IMR-90 (cell line): ENCODE results near the gene C12orf60. TPM values are rescaled to one million over a fixed set of nuclear protein-coding genes. Genes with fewer than 3 reads are reported as not detected.

ENCODE experiments used
- ATAC-seq: fragments of 200-7000 bp; cut with Tn5 transposase; 2 replicates; pipeline ENCODE4 v1.9.1; 2020; ENCODE audit warnings: low read depth, mild to moderate bottlenecking, moderate library complexity
- BruUV-seq: library from RNA; stranded (reverse); fragments of 400-500 nt; replicated peaks from 2 replicates; lab custom pipeline; 2021; lab: Mats Ljungman, UMichigan
- CTCF ChIA-PET: fragments of 300-600 bp; formaldehyde crosslinking; extraction: SDS; loops from one replicate; lab custom pipeline; 2021; ENCODE audit warnings: antibody characterized with exemption; lab: Yijun Ruan, JAX
- POLR2A ChIA-PET: fragments of 300-600 bp; sonication (Branson Sonifier 250); formaldehyde crosslinking; loops from one replicate; lab custom pipeline; 2022; ENCODE audit warnings: antibody characterized with exemption; ENCODE audit not compliant: unreplicated experiment; lab: Charles Lee
- DNase-seq: peaks from one replicate; pipeline ENCODE4 v3.0.0; 2013
- H2AFZ ChIP-seq: replicated peaks from 2 replicates; pipeline ENCODE3; 2013; ENCODE audit warnings: low read length, mild to moderate bottlenecking; ENCODE audit not compliant: poor library complexity
- H2AK5ac ChIP-seq: 2 replicates; pipeline ENCODE4 v1.6.1; 2013; ENCODE audit warnings: low read depth, low read length, inconsistent platforms
- H2AK9ac ChIP-seq: replicated peaks from 2 replicates; pipeline ENCODE3; 2013; ENCODE audit warnings: mild to moderate bottlenecking, low read depth, low read length, moderate library complexity; ENCODE audit not compliant: poor library complexity
- H2BK120ac ChIP-seq: 2 replicates; pipeline ENCODE4 v1.6.1; 2013; ENCODE audit warnings: low read depth, low read length, inconsistent platforms
- H2BK15ac ChIP-seq: 3 replicates; pipeline ENCODE4 v1.6.1; 2013; ENCODE audit warnings: low read depth, low read length, inconsistent platforms
- H2BK20ac ChIP-seq: 2 replicates; pipeline ENCODE4 v1.6.1; 2013; ENCODE audit warnings: low read depth, mild to moderate bottlenecking, inconsistent platforms, low read length, moderate library complexity
- H2BK5ac ChIP-seq: 2 replicates; pipeline ENCODE4 v1.6.1; 2013; ENCODE audit warnings: mild to moderate bottlenecking, low read depth, low read length, inconsistent platforms; ENCODE audit not compliant: poor library complexity, severe bottlenecking
- H3K14ac ChIP-seq: replicated peaks from 2 replicates; pipeline ENCODE4 v1.6.1; 2013; ENCODE audit warnings: low read depth, low read length, inconsistent platforms
- H3K18ac ChIP-seq: 2 replicates; pipeline ENCODE4 v1.6.1; 2013; ENCODE audit warnings: low read depth, low read length, control low read depth
- H3K23ac ChIP-seq: 2 replicates; pipeline ENCODE4 v1.6.1; 2013; ENCODE audit warnings: low read depth, low read length, inconsistent platforms
- H3K27ac ChIP-seq: 2 replicates; pipeline ENCODE4 v1.5.1; 2013; ENCODE audit warnings: mild to moderate bottlenecking, control low read depth, low read length; ENCODE audit not compliant: insufficient read depth
- H3K27me3 ChIP-seq: 2 replicates; pipeline ENCODE4 v1.6.1; 2013; ENCODE audit warnings: low read length; ENCODE audit not compliant: control insufficient read depth, insufficient read depth
- H3K36me3 ChIP-seq: 2 replicates; pipeline ENCODE4 v1.6.1; 2013; ENCODE audit warnings: low read length, mixed read lengths; ENCODE audit not compliant: control insufficient read depth, insufficient read depth
- H3K4ac ChIP-seq: 2 replicates; pipeline ENCODE4 v1.6.1; 2013; ENCODE audit warnings: low read depth, low read length, inconsistent platforms
- H3K4me1 ChIP-seq: 2 replicates; pipeline ENCODE4 v1.6.1; 2013; ENCODE audit warnings: low read length, mixed read lengths; ENCODE audit not compliant: control insufficient read depth, insufficient read depth
- H3K4me2 ChIP-seq: 2 replicates; pipeline ENCODE4 v1.6.1; 2013; ENCODE audit warnings: low read depth, mild to moderate bottlenecking, control low read depth, low read length, moderate library complexity
- H3K4me3 ChIP-seq: 2 replicates; pipeline ENCODE4 v1.5.1; 2013; ENCODE audit warnings: low read depth, mild to moderate bottlenecking, control low read depth, low read length, moderate library complexity; ENCODE audit not compliant: insufficient read depth
- H3K56ac ChIP-seq: 2 replicates; pipeline ENCODE4 v1.6.1; 2013; ENCODE audit warnings: low read length, inconsistent platforms; ENCODE audit not compliant: insufficient read depth; ENCODE audit errors: extremely low read depth
- H3K79me1 ChIP-seq, 2 experiments: 2 replicates each; pipeline ENCODE4 v1.6.1; 2013; ENCODE audit warnings: low read length in 2 of 2, inconsistent platforms in 1 of 2, low read depth in 1 of 2
- H3K9ac ChIP-seq: 2 replicates; pipeline ENCODE4 v1.6.1; 2013; ENCODE audit warnings: low read depth, low read length, control low read depth
- H3K9me1 ChIP-seq: 2 replicates; pipeline ENCODE4 v1.6.1; 2013; ENCODE audit warnings: low read length, inconsistent platforms; ENCODE audit not compliant: insufficient read depth
- H3K9me3 ChIP-seq: 2 replicates; pipeline ENCODE4 v1.6.1; 2013; ENCODE audit warnings: low read length; ENCODE audit not compliant: control insufficient read depth, insufficient read depth
- H4K20me1 ChIP-seq: 2 replicates; pipeline ENCODE4 v1.6.1; 2013; ENCODE audit warnings: low read length, inconsistent platforms; ENCODE audit not compliant: insufficient read depth
- H4K5ac ChIP-seq: 2 replicates; pipeline ENCODE4 v1.6.1; 2013; ENCODE audit warnings: mild to moderate bottlenecking, low read depth, low read length, control low read depth
- H4K8ac ChIP-seq, 2 experiments: 2 replicates each; pipeline ENCODE4 v1.6.1; 2013; ENCODE audit warnings: low read depth in 2 of 2, low read length in 2 of 2, control low read depth in 1 of 2, inconsistent platforms in 1 of 2
- H4K91ac ChIP-seq: 2 replicates; pipeline ENCODE4 v1.6.1; 2013; ENCODE audit warnings: low read depth, low read length, inconsistent platforms; ENCODE audit not compliant: insufficient read depth
- BHLHE40 ChIP-seq: fragments of 150-350 bp; IDR thresholded peaks from 2 replicates; pipeline ENCODE4 v1.6.1; 2016; ENCODE audit warnings: mild to moderate bottlenecking, low read depth, low read length
- FOS ChIP-seq: fragments of 150-350 bp; IDR thresholded peaks from 2 replicates; pipeline ENCODE4 v1.6.1; 2016; ENCODE audit warnings: low read depth, low read length
- MAFK ChIP-seq: IDR thresholded peaks from 2 replicates; pipeline ENCODE4 v1.6.1; 2012; ENCODE audit warnings: low read depth, low read length, improper control_type of control experiment
- RAD21 ChIP-seq: IDR thresholded peaks from 2 replicates; pipeline ENCODE4 v1.6.1; 2012; ENCODE audit warnings: low read length, improper control_type of control experiment
- USF2 ChIP-seq: fragments of 150-350 bp; IDR thresholded peaks from 2 replicates; pipeline ENCODE4 v1.6.1; 2017; ENCODE audit warnings: mild to moderate bottlenecking, antibody characterized with exemption, low read length, low read depth
- WGBS, 2 experiments: methylation state at CpG; one replicate each; pipeline versions ENCODE4 v1.1.5 to v1.1.7; 2013; ENCODE audit warnings: missing lambda C conversion rate in 2 of 2; ENCODE audit not compliant: insufficient read length in 1 of 2; ENCODE audit errors: extremely low coverage in 2 of 2; 5-methylcytosine and 5-hydroxymethylcytosine counted together
- dilution Hi-C: fragments of 300-500 bp; cut with HindIII; formaldehyde crosslinking; loops from one replicate; pipeline ENCODE4 v1.14.3; 2018; ENCODE audit warnings: low sequenced_read_pairs; ENCODE audit not compliant: unreplicated experiment
- in situ Hi-C: fragments of 300-500 bp; cut with MboI; formaldehyde crosslinking; loops from 3 replicates; pipeline ENCODE4 v1.14.3; 2019; ENCODE audit warnings: low sequenced_read_pairs, inconsistent platforms, mixed read lengths
- intact Hi-C: fragments of 100-400 bp; cut with micrococcal nuclease; formaldehyde crosslinking; loops from 2 replicates; pipeline ENCODE4 v1.10.0; 2022
- polyA plus RNA-seq, 3 experiments: library from polyadenylated mRNA; depleted of rRNA; stranded (reverse); fragments of >200 nt; gene quantifications; 2 replicates each; pipeline ENCODE4 v1.2.3, GENCODE V29; 2012; ENCODE audit warnings: low replicate concordance in 1 of 3
- total RNA-seq: library from RNA; depleted of rRNA; stranded (reverse); fragments of >200 nt; gene quantifications from 2 replicates; pipeline ENCODE4 v1.2.3, GENCODE V29; 2012

The C12orf60 gene
- total and polyA plus RNA-seq, 2 of the 4 experiments (the other 2 are of a cell fraction) = 1.1 TPM

- Histone ChIP-seq H4K20me1 (no peaks in the 10 kb centered on the region), H3K23ac (no peak overlapping the region), H3K4me2 (no peak overlapping the region), H3K4me1 (0 out of 2 replicates have a peak, but pooled peaks cover 2% of the 10 kb centered on the region), H4K91ac (no peak overlapping the region), H2BK5ac (no peak overlapping the region), H3K14ac (no peak overlapping the region), H3K79me1 (no peaks in the 10 kb centered on the region), H3K9ac (no peak overlapping the region), H3K56ac (no peak overlapping the region), H4K8ac (no peak overlapping the region), H3K18ac (no peak overlapping the region), H3K4ac (no peak overlapping the region), H2AK5ac (no peak overlapping the region), H2AFZ (no peak overlapping the region), H3K36me3 (no peaks in the 10 kb centered on the region), H2BK120ac (no peak overlapping the region), H2AK9ac (no peak overlapping the region), H3K9me3 (no peaks in the 10 kb centered on the region), H3K27ac (no peak overlapping the region), H3K27me3 (no peaks in the 10 kb centered on the region), H2BK15ac (no peak overlapping the region), H2BK20ac (no peak overlapping the region), H4K5ac (no peak overlapping the region), H3K9me1 (no peaks in the 10 kb centered on the region), H3K4me3 (no peak overlapping the region)
- ChIA-PET POLR2A (no interaction called here), CTCF (interaction anchor here (1.2 to 1.4 kb wide), 2 partner anchors 37 to 375 kb away, joined by 3 to 5 read pairs; no protein-coding TSS in a partner anchor)
- no peak for ATAC-seq
- dilution Hi-C loops (no loop called here), intact Hi-C loops (loop anchor here (5.0 to 10.0 kb wide), 3 partner anchors 212 to 420 kb away; no protein-coding TSS in a partner anchor), in situ Hi-C loops (no loop called here)
- TF ChIP-seq MAFK (no peak), FOS (no peak), USF2 (no peak), BHLHE40 (no peak), RAD21 (no peak)
- no peak for DNase-seq
- no CpG with 5 or more reads among the region's 4 CpGs for WGBS, 2 experiments
- no TSS peak for BruUV-seq
Observed at GRCh38 chr12:14846876-14847580, 43.6 kb downstream of the C12orf60 start.
